ENCODE results near the gene FEZF1.
"Not testable (repeated sequence)": the region's sequence is repeated elsewhere in the genome, so short reads cannot be mapped to it uniquely, and the experiment has no call there.

The FEZF1 gene

GRCh38 chr7:122306320-122307227 lies 2.0 kb upstream of the FEZF1 start:
- DNase-seq: no peak

- no peak for DNase-seq
Observed at GRCh38 chr7:122305475-122306319, 1.1 kb upstream of the FEZF1 start.

- DNase-seq: no peak
Observed at GRCh38 chr7:122304996-122305421, 459 bp upstream of the FEZF1 start.

GRCh38 chr7:122303531-122304318 lies 825 bp downstream of the FEZF1 start:
- DNase-seq: no peak

- no peak for DNase-seq
Observed at GRCh38 chr7:122302761-122303530, 1.6 kb downstream of the FEZF1 start.

- DNase-seq: no peak
Observed at GRCh38 chr7:122301858-122302760, 2.4 kb downstream of the FEZF1 start.

GRCh38 chr7:122300956-122301833 lies 3.4 kb downstream of the FEZF1 start:
- DNase-seq: no peak

DNA sequence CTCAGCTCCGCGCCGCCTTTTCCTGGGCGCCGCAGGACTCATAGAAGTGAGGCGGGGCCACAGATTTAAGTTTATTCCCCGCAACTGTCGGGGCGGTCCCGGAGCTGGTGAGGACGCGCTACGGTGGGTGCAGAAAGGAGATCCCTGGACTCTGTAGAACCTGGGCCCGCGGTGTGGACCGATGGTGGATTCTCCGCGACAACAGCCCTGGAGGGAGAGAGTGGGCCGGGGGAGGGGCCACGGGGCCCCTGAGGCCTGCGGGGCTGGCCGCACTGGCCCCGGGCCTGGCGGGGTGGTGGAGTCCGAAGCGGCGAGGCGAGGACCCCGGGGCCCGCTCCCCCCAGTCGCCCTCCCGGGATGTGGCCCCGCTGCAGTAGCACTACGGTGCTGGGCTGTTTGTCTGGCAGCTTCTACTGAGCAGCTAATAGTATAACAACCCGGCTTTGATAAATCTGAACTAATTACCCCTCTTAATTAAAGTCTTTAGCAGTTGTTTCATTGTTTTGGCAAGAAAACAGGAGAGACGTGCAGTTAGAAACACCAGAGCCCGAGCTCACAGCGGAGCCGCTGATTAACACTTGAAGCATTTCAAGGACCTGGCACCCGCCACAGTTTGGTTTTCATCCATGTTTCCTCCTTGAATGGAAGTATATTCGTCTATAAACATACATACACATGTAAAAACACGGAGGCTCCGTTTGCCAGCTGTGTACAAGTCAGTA lies 4.2 kb downstream of the FEZF1 start:
- no peak for DNase-seq

DNA sequence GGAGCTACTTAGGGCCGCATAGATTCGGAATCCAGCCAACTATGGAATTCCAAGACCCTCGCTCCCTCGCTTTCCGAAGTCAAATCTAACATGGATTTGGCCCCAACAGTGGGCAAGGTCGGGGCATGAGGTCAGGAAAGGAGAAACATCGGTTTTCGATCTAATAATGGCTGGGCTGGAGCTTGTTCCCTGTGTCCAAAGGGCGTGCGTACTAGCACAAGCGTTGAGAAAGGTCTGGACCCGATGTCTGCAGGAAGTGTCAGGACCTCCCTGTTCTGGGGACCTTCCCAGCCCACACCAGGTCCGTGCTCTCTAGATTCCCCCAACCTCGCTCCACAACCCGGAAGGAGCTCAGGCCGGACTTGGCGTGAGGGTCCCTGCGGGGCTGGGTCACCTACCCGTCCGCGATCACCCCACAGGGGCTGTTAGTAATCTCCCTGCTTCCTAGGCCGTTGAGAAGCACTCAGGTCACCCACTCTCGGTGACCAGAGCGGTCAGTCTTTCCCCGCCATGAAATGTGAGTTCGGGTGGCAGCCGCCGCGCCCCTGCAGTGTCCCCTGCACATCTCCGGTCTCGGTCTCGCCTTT lies 4.8 kb downstream of the FEZF1 start:
- no peak for DNase-seq

- DNase-seq: no peak
Observed at GRCh38 chr7:122298618-122299017, 5.9 kb downstream of the FEZF1 start.

GRCh38 chr7:122298131-122298530 lies 6.4 kb downstream of the FEZF1 start:
- no peak for DNase-seq

GRCh38 chr7:122291189-122291588 lies 13.4 kb downstream of the FEZF1 start:
- DNase-seq: no peak

DNA sequence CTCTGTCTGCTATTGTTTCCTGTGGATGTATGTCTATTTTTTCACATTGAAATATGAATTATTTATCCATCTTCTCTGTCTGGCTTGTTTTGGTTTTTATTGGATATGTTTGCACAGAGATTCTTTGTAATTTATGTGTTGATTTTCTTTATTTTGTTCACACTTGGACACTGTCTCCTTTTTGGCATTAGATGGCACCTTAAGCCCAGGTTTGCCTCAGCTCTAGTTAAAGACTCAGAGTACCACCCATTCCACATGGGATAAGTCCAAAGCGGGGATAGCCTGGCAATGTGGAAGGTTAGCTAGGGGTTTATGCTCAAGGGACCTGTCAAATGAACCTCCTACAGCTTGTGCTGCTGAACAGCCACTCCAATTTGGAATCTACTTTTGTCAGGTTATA lies 14.1 kb downstream of the FEZF1 start:
- DNase-seq: no peak

DNA sequence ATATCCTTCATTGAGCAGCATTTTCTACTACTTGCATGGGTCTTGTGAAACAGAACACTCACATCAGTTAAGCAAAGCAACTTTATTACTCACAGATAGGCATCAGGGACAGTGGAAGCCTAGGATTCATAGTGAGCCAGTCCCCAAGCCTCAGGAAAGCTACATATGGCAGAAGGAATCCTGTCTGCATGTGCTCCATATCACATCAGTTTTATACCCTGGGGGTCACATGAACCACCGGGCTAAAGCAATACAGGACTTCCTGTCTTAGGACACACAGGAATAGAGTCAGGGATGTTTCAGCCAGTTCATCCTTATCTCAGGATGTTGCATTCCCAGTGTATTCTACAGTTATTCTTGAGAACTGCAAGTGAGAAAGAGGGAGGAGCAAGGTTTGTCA lies 15.1 kb downstream of the FEZF1 start:
- no peak for DNase-seq

- not testable (repeated sequence) for DNase-seq
Observed at GRCh38 chr7:122284608-122285007, 19.9 kb downstream of the FEZF1 start.

GRCh38 chr7:122273117-122273516 lies 31.4 kb downstream of the FEZF1 start:
- DNase-seq: no peak

DNA sequence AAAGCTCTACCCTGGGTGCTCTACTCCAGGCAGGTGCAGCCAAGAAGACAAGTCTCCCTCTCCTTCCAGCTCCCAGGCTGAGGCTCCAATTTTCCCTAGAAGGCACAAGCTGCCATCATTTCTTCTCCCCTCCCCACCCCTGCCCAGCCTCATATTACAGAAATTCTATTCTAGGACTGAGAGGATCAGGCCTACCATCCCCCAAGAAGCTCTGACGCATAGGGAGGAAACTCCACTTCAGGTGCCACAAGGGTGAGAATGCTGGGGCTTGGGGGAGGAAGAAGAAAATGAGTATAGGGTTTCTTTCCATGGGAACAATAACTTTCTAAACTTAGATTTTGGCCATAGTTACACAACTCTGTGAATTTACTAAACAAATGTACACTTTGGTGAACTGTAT lies 35.3 kb downstream of the FEZF1 start:
- no peak for DNase-seq

DNA sequence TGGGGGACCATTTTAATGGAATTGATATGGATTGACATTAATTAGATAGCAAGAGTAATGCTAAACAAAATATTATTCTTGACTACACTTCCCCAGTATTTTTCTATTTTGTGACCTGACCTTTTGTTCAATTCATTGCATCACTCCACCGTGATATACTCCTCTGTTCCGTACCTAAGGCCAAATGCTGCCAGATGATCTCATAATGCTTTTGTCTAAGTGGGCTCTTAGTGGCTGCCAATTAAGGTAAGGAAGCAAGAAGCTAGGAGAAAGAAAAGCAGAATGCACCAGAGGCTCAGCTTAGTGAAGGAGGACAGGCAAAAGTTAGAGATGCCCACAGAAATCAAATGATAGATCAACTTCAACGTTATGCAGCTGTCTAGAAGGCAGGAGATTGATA lies 36.4 kb downstream of the FEZF1 start:
- no peak for DNase-seq

GRCh38 chr7:122262246-122262645 lies 42.3 kb downstream of the FEZF1 start:
- DNase-seq: no peak

Data from hematopoietic multipotent progenitor cell treated with erythropoietin and hydrocortisone succinate and interleukin-3 and kit ligand, for 8 days (in vitro differentiated cells).